Caki2 (cell line): Measurements from ENCODE around the gene N4BP2L1. TPM values are rescaled to one million over a fixed set of nuclear protein-coding genes. Genes with fewer than 3 reads are reported as not detected.
"Not testable (repeated sequence)": the region's sequence is repeated elsewhere in the genome, so short reads cannot be mapped to it uniquely, and the experiment has no call there.

Experiments
- DNase-seq: peaks from one replicate; pipeline ENCODE4 v3.0.0-alpha.2; 2015; ENCODE audit warnings: low read depth
- in situ Hi-C: cut with HindIII; loops from 2 replicates; pipeline ENCODE4 v1.10.0; 2016; ENCODE audit warnings: low sequenced_read_pairs, low pct_unique_long_range_greater_than_20kb, mixed read lengths
- total RNA-seq: library from RNA; depleted of rRNA; stranded (reverse); fragments of >200 nt; shearing (Covaris generic); gene quantifications from 2 replicates; pipeline ENCODE4 v1.2.3, GENCODE V29; 2014; ENCODE audit warnings: low replicate concordance; rRNA removed

N4BP2L1 gene
- total RNA-seq, 1 experiment from 2014 or later = 1.1 TPM

- in situ Hi-C loops, DNase-seq: not testable (repeated sequence)
These were observed 77.0 kb downstream of the N4BP2L1 start for GRCh38 chr13:32350839-32351441.

Other genes with a start within 250 kb of the N4BP2L1 start
- gene ZAR1L, start 112.8 kb downstream of the N4BP2L1 start, total RNA-seq = not detected in 2 replicates
- 1.4 and 4.4 TPM in 2 replicates for gene BRCA2, start 112.6 kb downstream of the N4BP2L1 start, total RNA-seq
- gene N4BP2L2, start 110.7 kb upstream of the N4BP2L1 start, total RNA-seq = 27.2 and 39.9 TPM in 2 replicates
- gene PDS5B, start 158.3 kb upstream of the N4BP2L1 start, total RNA-seq = 2.6 and 5.6 TPM in 2 replicates